HG03342 (cell line): ENCODE measurements around the gene DENND6A.
"Not testable (repeated sequence)": the region's sequence is repeated elsewhere in the genome, so short reads cannot be mapped to it uniquely, and the experiment has no call there.

Source experiments
- ATAC-seq: cut with Tn5 transposase; IDR thresholded peaks from one replicate; pipeline ENCODE4 v1.9.1; 2021; ENCODE audit warnings: mild to moderate bottlenecking, moderate library complexity; ENCODE audit not compliant: unreplicated experiment

DENND6A gene, protein sequence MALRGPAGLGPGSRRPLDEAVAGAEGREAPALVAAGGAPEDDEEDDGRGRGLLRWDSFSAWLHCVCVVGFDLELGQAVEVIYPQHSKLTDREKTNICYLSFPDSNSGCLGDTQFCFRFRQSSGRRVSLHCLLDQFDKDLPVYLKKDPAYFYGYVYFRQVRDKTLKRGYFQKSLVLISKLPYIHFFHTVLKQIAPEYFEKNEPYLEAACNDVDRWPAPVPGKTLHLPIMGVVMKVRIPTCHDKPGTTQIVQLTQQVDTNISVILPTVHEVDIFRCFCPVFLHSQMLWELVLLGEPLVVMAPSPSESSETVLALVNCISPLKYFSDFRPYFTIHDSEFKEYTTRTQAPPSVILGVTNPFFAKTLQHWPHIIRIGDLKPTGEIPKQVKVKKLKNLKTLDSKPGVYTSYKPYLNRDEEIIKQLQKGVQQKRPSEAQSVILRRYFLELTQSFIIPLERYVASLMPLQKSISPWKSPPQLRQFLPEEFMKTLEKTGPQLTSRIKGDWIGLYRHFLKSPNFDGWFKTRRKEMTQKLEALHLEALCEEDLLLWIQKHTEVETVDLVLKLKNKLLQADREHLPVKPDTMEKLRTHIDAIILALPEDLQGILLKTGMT

GRCh38 chr3:57692396-57693147 lies at the start of gene DENND6A:
Gene DENND6A (minus strand): TSS chr3:57693077. CDS start chr3:57693018, 59 bp downstream.
- peak; percentile 71 for ATAC-seq

DNA sequence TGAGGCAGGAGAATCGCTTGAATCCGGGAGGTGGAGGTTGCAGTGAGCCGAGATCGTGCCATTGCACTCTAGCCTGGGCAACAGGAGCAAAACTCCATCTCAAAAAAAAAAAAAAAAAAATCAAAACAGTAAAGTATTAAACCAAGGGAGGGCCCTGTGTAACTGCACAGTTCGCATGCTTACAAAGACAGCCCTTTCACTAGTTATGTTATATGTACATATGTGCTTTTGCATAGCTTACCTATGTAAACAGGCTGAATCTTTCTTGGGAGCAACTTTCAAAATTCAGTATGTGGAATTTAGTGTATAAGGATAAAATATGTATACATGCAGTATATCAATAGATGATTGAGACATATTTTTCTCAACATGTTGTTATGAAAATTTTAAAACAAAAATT lies 47.1 kb upstream of the DENND6A start:
- no peak for ATAC-seq

DNA sequence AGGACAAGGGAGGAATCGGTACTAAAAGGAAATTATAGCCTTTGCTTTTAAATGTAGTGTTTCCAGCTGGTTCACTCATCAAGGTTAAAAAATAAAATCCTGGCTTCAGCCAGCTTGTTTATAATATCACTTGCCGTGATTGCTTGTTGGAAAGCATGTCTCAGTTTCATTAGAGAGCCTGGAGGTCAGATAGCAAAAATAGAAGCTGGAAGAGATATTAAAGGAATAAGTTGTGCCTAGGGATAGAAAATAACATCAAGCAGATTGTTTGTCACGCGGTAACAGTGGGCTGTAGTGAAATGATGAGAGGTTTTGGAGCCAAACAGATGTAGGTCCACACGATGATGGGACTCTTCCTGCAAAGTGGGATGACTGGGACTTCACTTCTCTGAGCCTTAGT lies 45.5 kb upstream of the DENND6A start:
- ATAC-seq, result no peak

GRCh38 chr3:57737840-57738239 lies 45.0 kb upstream of the DENND6A start:
- no peak for ATAC-seq

GRCh38 chr3:57735405-57735804 lies 42.5 kb upstream of the DENND6A start:
- no peak for ATAC-seq

DNA sequence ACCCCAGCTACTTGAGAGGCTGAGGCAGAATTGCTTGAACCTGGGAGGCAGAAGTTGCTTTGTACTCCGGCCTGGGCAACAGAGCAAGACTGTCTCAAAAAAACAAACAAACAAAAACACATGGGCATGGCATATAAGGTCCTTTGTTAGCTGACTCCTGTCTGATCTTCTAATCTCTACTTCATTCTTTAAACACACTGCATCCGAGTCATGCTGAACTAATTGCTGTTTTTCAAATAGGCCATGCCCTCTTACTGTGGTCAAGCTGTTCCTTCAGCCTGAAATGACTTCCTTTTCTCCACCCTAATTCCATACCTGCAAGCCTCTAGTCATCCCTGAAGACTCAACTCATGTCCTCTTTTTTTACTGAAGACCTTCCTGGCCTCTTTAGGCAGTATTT lies 40.9 kb upstream of the DENND6A start:
- ATAC-seq, result no peak

DNA sequence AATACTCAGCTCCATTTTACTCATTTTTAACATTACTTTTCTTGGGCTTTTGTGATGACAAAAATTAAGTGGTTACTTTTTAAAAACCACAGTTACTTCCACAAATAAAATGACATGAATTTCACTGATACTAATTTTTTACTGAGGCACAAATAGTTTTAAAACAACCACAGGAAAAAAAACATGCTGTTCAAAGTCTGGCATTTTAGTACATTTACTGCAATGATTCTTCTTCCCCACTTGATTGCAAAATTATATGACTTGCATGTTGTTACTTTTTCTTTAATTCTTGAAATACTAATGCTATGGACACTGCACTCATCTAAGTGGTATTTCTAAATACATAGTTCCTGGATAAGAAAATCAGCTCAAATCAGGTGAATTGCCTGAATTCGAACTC lies 38.4 kb upstream of the DENND6A start:
- ATAC-seq, result no peak

DNA sequence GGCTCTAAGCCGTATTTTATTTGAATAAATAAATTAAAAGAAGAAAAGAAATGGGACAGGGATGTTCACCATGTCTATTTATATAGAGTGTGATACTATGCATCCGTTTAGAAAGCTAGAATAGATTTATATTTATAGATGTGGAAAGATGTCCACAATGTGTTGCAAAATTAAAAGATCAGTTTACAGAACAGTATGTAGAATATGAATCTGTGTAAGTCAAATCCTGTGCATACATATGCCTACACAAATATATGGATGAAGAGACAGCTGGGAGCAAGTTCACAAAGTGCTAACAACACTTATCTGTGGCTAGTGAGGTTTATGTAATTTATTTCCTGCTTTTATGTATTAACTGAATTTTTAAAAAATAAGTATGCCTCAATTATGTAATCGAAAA lies 37.8 kb upstream of the DENND6A start:
- no peak for ATAC-seq

DNA sequence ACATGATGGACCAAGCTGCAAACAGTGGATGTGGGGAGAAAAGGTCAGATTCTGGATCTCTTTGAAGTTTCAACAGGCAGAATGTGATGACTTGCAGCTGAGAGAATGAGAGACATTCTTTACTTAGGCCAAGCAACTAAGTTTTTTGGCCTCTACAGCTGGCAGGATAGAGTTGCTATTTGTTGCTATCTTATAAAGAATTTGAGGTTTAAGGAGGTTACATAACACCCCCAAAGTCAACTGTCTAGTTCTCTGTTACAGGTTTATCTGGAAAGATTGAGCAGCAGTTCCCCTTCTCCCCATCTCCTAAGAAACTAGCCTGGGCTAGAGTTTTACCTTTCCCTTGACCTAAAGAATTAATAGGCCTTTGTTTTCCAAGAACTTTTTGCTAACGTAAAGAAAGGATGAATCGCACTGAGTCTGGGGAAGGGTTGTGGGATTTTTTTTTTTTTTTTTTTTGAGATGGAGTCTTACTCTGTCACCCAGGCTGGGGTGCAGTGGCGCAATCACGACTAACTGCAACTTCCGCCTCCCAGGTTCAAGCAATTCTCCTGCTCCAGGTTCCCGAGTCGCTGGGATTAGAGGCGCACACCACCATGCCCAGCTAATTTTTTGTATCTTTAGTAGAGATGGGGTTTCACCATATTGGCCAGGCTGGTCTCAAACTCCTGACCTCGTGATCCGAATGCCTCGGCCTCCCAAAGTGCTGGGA lies 36.6 kb upstream of the DENND6A start:
- ATAC-seq, result no peak

- ATAC-seq, result no peak
Measured at GRCh38 chr3:57727106-57727505, 34.2 kb upstream of the DENND6A start.

GRCh38 chr3:57726397-57726796 lies 33.5 kb upstream of the DENND6A start:
- no peak for ATAC-seq

- no peak for ATAC-seq
Measured at GRCh38 chr3:57718118-57718517, 25.2 kb upstream of the DENND6A start.

- no peak for ATAC-seq
Measured at GRCh38 chr3:57717205-57717868, 24.5 kb upstream of the DENND6A start.

DNA sequence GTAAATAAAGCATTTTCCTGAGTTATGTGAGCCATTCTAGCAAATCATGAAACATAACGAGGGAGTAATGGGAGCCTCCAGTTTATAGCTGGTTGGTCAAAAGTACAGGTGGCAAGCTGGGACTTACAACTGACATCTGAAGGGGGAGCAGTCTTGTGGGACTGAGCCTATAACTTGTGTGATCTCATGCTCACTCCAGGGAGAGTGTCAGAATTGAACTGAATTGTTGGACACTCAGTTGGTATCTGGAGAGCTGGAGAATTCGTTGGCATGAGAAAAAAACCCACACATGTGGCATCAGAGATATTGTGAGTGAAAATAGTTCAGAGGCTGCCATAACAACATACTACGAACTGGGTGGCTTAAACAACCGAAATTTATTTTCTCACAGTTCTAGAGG lies 22.8 kb upstream of the DENND6A start:
- ATAC-seq, result no peak

DNA sequence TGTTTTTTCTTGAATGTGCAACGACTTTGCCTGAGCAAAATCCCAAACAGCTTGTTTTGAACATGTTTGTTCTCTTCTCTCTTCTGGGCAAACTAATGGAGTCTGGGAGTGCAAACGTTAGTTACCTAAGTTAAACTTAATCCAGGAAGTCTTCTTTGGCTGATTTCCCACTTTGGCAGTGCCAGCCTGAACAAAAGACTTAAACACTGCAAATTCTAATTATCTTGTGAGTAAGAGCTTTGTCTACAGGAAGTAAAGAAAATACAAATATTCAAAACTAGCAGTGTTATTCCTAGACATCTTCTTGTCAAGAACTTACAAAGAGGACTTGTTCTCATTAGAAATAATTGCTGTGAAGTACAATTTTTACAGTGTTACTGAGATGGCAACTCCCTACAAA lies 16.7 kb upstream of the DENND6A start:
- no peak for ATAC-seq

GRCh38 chr3:57709031-57709430 lies 16.2 kb upstream of the DENND6A start:
- no peak for ATAC-seq

GRCh38 chr3:57706462-57706861 lies 13.6 kb upstream of the DENND6A start:
- no peak for ATAC-seq

- ATAC-seq, result not testable (repeated sequence)
Measured at GRCh38 chr3:57705351-57705750, 12.5 kb upstream of the DENND6A start.

- ATAC-seq, result no peak
Measured at GRCh38 chr3:57701781-57702180, 8.9 kb upstream of the DENND6A start.

GRCh38 chr3:57700737-57701136 lies 7.9 kb upstream of the DENND6A start:
- no peak for ATAC-seq

GRCh38 chr3:57699591-57699990 lies 6.7 kb upstream of the DENND6A start:
- no peak for ATAC-seq
